Large intestine (tissue), 3 donors: ENCODE data around the gene PTPRG. TPM values are rescaled to one million over a fixed set of nuclear protein-coding genes. Genes with fewer than 3 reads are reported as not detected.

Experiments used
- DNase-seq, 2 donors: peaks; one replicate each; pipeline versions ENCODE4 v3.0.0 to v3.0.0-alpha.2; 2013
- H3K27ac ChIP-seq: one replicate; pipeline ENCODE4 v1.5.1; 2013; ENCODE audit warnings: low read length
- H3K27me3 ChIP-seq: 2 replicates; pipeline ENCODE4 v1.6.1; 2013; ENCODE audit warnings: low read length; ENCODE audit not compliant: control insufficient read depth, insufficient read depth
- H3K36me3 ChIP-seq: 2 replicates; pipeline ENCODE4 v1.6.1; 2013; ENCODE audit warnings: low read length; ENCODE audit not compliant: control insufficient read depth, insufficient read depth
- H3K4me1 ChIP-seq: one replicate; pipeline ENCODE4 v1.6.1; 2013; ENCODE audit warnings: low read length; ENCODE audit not compliant: control insufficient read depth, insufficient read depth
- H3K4me3 ChIP-seq: one replicate; pipeline ENCODE4 v1.5.1; 2013; ENCODE audit warnings: low read length
- H3K9me3 ChIP-seq: one replicate; pipeline ENCODE4 v1.6.1; 2013; ENCODE audit warnings: mild to moderate bottlenecking, low read depth, low read length, moderate library complexity; ENCODE audit not compliant: control insufficient read depth
- WGBS: methylation state at CpG from one replicate; pipeline ENCODE4 v1.1.5; 2013; ENCODE audit warnings: low lambda C conversion rate; ENCODE audit not compliant: insufficient coverage; 5-methylcytosine and 5-hydroxymethylcytosine counted together
- polyA plus RNA-seq: library from polyadenylated mRNA; unstranded; fragments of 120-200 nt; gene quantifications from one replicate; pipeline ENCODE4 v1.2.1, GENCODE V29; 2013

PTPRG gene
- polyA plus RNA-seq, 1 donor, result 18.3 TPM

DNA sequence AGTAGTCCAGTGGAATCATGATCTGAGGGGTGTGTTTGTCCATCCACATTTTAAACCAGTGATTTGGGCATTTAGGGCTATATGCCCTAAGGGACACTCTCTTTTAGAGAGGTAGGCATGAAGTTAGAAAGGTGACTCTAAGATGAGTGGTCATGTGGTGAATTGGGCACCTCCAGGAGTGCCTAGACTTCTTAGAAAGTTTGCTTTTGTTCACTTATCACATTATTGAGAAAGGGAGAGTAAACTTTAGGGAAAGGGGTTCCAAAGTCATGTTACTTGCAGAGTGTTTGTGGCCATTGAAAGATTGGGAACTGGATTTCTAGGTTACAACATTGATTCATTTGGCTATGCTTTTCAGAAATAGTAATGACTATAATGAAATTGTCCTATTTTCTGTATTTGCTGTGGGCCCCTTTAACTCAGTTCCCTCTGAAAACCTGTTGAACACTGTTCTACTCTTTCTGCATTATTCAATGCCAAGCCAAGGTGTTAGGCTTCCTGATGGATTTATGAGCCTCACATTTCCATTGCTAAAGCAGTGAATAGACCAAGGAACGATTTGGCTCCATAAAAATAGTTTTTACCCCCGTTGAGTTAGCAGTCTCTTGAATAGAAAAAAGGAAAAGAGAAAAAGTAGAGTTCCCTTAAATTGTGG is 169.3 kb downstream of the PTPRG start:
- Histone ChIP-seq H3K9me3 (no peaks in the 10 kb centered on the region), H3K4me3 (no peak overlapping the region), H3K27ac (no peak overlapping the region), H3K36me3 (no peaks in the 10 kb centered on the region), H3K4me1 (peaks cover 25% of the 10 kb centered on the region), H3K27me3 (no peaks in the 10 kb centered on the region)
- WGBS, result 30% methylated on average over 2 of the region's 2 CpGs
- no peak for DNase-seq

DNA sequence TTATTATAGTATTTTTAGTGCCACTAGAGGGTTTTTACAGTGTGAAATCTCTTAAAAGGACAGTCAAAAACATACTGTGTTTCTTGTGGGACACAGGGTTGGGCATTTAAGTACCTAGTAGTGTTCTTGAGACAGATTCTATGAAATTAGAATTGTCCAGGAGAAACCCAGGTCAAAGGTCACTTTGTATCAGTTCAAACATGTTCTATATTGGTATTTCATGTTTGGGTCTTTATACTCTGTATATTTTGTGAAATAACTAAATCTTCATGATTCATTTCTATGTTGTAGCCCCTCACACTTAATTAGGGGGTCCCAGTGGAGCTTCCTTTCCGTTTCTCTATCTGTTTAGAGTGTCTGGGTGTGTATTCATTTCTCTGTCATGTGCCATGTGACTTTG is 171.6 kb downstream of the PTPRG start:
- Histone ChIP-seq H3K4me1 (peaks cover 19% of the 10 kb centered on the region), H3K4me3 (no peak overlapping the region), H3K9me3 (no peaks in the 10 kb centered on the region), H3K36me3 (no peaks in the 10 kb centered on the region), H3K27me3 (no peaks in the 10 kb centered on the region), H3K27ac (no peak overlapping the region)
- no CpG with 5 or more reads among the region's 1 CpG for WGBS
- DNase-seq, result no peak

DNA sequence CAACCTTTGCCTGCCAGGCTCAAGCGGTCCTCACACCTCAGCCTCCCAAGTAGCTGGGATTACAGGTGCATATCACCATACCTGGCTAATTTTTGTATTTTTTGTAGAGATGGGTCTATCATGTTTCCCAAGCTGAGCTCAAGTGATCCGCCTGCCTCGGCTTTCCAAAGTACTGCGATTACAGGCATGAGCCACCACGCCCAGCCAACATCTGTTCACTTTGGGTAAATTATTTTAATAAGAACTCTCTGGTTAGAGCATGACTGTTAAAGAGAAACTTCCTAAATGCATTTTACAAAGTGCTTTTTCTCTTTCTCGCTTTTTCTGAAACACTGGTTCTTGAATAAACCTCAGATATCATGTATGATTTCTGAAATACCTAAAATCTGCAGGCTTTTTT is 172.5 kb downstream of the PTPRG start:
- H3K36me3 ChIP-seq, result no peaks in the 10 kb centered on the region
- 85% methylated on average over 2 of the region's 6 CpGs for WGBS
- no peak for DNase-seq

DNA sequence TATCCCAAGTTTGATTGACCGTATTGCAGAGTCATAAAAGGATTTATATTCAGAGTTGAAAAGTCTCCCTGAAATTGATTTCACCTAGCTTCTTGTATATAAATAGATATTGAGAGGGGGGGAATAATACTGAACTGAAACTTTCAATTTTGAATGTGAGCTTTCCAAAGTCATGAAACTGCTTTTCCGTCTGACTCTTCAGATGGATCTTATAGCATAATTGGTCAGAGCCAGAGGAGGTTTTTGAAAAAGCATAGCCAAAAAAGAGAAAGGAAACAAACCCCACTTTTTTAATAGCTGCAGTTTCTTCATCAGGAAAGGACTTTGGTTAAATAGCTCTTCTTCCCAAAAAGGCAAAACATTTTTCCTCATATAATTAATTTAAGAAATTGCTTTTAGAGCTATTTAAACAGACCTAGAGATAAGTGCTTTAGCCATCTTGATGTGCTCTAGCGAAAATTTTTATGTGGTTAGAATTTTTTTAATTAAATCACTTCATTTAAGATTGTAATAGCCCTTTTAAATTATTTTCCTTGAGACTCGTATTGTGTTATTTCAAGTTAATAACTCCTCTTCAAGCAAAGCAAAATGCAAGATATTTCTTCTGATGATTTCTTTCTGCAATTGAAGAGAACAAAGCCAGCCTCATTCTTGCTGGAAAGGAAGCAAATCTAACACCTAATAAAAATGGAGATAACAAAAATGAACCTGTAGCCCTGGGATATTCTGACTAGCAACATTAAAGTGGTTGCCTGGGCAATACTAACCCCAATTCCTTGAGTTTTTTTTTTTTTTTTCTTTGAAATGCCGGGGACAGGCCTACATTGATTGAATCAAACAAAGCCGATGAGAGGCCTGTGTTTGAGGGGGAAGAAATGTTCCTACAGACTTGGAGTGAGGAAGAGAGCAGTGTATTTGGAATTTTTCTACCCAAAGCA is 173.6 kb downstream of the PTPRG start:
- H3K27ac ChIP-seq, result no peak overlapping the region

More for the DNA sequence above, 172.5 kb downstream of the PTPRG start:
- H3K4me1 ChIP-seq, result peaks cover 17% of the 10 kb centered on the region
- no peaks in the 10 kb centered on the region for H3K9me3 ChIP-seq
- no peak overlapping the region for H3K4me3 ChIP-seq
- H3K27ac ChIP-seq, result no peak overlapping the region
- no peaks in the 10 kb centered on the region for H3K27me3 ChIP-seq

DNA sequence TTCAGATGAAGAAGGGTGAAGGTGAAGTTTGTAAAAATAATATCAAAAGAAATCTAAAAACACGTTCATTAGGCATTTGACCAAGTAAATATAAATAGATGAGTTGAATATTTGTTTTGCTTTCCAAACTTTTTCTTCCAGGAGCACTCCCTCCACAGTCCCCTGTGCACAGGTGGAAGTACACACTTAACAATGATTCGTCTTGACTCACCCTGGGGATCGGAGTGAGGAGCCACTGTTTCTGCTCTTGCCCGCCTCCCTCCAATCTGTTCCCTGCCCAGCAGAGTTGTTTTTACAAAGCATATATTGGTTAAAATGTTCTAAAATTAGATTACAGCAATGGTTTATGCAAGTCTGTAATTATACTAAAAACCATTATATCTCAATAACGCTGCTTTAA is 175.1 kb downstream of the PTPRG start:
- Histone ChIP-seq H3K9me3 (no peaks in the 10 kb centered on the region), H3K27me3 (no peaks in the 10 kb centered on the region), H3K36me3 (no peaks in the 10 kb centered on the region), H3K27ac (no peak overlapping the region), H3K4me3 (no peak overlapping the region), H3K4me1 (peaks cover 5% of the 10 kb centered on the region)
- no peak for DNase-seq
- 100% methylated on average over 1 of the region's 5 CpGs for WGBS

More for the DNA sequence above, 173.6 kb downstream of the PTPRG start:
- Histone ChIP-seq H3K4me1 (peaks cover 11% of the 10 kb centered on the region), H3K9me3 (no peaks in the 10 kb centered on the region), H3K27me3 (no peaks in the 10 kb centered on the region), H3K4me3 (no peak overlapping the region), H3K36me3 (no peaks in the 10 kb centered on the region)
- peak; percentile 28 to 54 for DNase-seq
- 26% methylated on average over 2 of the region's 6 CpGs for WGBS

DNA sequence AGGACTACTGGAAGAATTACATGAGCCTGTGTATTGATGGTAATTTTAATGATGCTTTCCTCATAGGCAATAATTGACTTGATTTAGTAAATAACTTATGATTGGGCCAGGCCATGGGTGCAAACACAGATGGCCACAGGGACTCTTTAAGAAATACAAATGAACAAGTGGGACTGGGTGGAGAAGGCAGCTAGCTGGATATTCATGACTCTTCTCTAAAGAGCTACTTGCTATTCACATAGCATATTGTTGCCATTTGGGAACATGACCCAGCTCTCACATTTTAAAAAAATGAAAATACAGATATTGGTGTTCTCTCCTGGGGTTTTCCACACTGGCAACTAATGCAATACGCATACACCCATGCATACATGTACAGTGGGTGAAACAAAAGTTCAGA is 178.3 kb downstream of the PTPRG start:
- Histone ChIP-seq H3K4me3 (no peak overlapping the region), H3K27ac (no peak overlapping the region), H3K4me1 (no peaks in the 10 kb centered on the region), H3K36me3 (no peaks in the 10 kb centered on the region), H3K9me3 (no peaks in the 10 kb centered on the region), H3K27me3 (no peaks in the 10 kb centered on the region)
- no CpG with 5 or more reads among the region's 1 CpG for WGBS
- no peak for DNase-seq

DNA sequence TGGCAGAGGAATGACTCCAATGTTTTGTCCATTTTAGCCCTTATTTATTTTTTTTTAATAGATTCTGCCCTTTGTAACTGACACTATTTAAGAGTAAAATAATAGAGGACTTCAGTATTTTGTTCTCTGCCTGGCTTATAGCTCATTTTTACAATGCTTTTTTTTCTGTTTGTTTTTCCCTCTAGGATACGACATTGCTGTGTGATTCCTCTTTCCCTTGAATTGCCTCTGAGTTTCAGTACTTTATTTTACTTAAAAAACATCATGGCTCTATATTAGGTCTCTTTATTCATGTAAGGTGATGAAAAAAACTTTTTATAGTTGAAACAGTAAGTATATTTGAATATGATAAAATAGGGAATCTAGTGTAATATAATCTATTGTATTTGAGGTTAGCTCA is 179.1 kb downstream of the PTPRG start:
- H3K4me1 ChIP-seq, result no peaks in the 10 kb centered on the region
- no peaks in the 10 kb centered on the region for H3K9me3 ChIP-seq
- 27% methylated on average over 1 of the region's 1 CpG for WGBS
- H3K27ac ChIP-seq, result no peak overlapping the region
- H3K27me3 ChIP-seq, result no peaks in the 10 kb centered on the region
- no peak for DNase-seq
- H3K4me3 ChIP-seq, result no peak overlapping the region
- no peaks in the 10 kb centered on the region for H3K36me3 ChIP-seq

DNA sequence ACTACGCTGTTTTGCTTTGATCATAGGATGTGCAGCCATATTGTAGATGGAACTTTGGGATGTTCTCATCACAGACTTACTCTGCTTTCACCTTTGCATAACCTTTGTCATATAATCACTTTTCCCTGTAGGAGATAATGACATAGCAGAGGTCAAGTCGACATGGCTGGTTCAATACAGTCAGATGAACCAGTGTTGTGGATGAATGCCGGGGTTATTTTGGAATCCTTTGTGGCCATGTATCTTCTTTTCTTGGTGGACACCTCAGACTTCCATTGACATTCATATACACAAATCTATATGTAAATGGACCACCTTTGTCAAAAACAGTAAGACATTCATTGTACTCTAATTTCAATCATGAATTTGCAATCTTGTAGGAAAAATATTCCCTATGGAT is 180.2 kb downstream of the PTPRG start:
- Histone ChIP-seq H3K27ac (no peak overlapping the region), H3K36me3 (no peaks in the 10 kb centered on the region), H3K4me1 (no peaks in the 10 kb centered on the region), H3K27me3 (no peaks in the 10 kb centered on the region), H3K4me3 (no peak overlapping the region), H3K9me3 (no peaks in the 10 kb centered on the region)
- DNase-seq, result no peak
- 100% methylated on average over 1 of the region's 3 CpGs for WGBS

DNA sequence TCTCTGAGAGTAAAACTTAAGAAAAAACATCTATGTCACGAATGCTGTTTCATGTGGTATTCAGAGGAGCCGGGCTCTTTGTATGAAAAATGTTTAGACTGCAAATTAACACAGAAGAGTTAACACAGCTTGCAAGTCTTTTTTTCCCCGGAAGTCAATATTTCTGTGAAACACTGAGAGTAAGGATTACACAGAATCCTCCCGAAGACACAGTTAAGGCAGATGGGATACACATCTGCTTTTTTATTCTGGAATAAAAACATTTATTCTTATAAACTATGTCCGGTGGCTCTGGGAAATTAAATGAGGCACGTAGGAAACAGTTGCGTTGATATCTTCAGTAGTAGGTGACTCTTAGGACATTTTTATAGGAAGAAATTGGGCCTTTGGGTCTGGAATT is 180.6 kb downstream of the PTPRG start:
- H3K27ac ChIP-seq, result no peak overlapping the region
- H3K36me3 ChIP-seq, result no peaks in the 10 kb centered on the region
- no peak overlapping the region for H3K4me3 ChIP-seq
- 83% methylated on average over 2 of the region's 7 CpGs for WGBS
- no peaks in the 10 kb centered on the region for H3K9me3 ChIP-seq
- H3K4me1 ChIP-seq, result no peaks in the 10 kb centered on the region
- no peaks in the 10 kb centered on the region for H3K27me3 ChIP-seq
- no peak for DNase-seq

DNA sequence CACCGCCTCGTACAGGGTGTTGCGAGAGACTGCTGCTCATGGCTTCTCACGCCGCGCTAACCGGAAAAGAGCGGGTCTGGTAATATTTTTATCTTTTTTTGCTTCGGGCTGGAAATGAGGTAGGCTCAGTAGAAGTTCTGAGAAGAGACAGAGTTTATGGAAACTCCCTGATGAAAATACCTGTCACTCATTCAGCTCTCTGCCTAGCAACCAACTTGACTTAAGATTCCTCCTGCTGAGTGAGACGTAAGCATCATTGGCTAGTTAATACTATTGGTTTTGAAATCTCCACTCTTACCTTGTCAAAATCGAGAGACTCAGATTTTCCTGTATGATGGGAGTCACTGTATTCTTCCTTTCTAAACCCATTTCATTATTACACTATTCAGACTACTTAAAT is 181.7 kb downstream of the PTPRG start:
- Histone ChIP-seq H3K36me3 (no peaks in the 10 kb centered on the region), H3K9me3 (no peaks in the 10 kb centered on the region), H3K4me3 (no peak overlapping the region), H3K4me1 (no peaks in the 10 kb centered on the region), H3K27ac (no peak overlapping the region), H3K27me3 (no peaks in the 10 kb centered on the region)
- no peak for DNase-seq
- no CpG with 5 or more reads among the region's 11 CpGs for WGBS
